GM18861 (cell line): ENCODE data around the gene FSIP1.

Experiments used
- ATAC-seq: cut with Tn5 transposase; IDR thresholded peaks from one replicate; pipeline ENCODE4 v1.9.1; 2021; ENCODE audit not compliant: unreplicated experiment

The FSIP1 gene

GRCh38 chr15:39690881-39691634 lies 91.6 kb downstream of the FSIP1 start:
- no peak for ATAC-seq

DNA sequence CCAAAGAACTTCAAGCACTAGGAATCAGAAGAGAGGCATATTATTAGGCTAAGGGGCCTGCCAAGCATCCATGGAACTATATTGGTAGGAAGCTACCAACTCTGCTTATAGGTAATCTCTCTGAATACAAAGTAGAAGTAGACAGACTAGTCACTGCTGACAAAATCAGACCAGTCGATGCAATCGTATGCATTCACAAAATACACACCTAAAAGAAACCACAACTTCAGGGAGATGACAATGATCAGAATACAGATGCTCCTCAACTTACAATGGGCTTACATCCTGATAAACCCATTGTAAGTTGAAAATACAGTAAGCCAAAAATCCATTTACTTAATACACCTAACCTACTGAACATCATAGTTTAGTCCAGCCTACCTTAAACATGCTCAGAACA lies 94.7 kb downstream of the FSIP1 start:
- no peak for ATAC-seq

- no peak for ATAC-seq
These were observed 96.5 kb downstream of the FSIP1 start for GRCh38 chr15:39685999-39686613.

- no peak for ATAC-seq
These were observed 97.3 kb downstream of the FSIP1 start for GRCh38 chr15:39685367-39685766.

GRCh38 chr15:39684233-39684632 lies 98.4 kb downstream of the FSIP1 start:
- ATAC-seq = no peak

GRCh38 chr15:39682366-39682765 lies 100.3 kb downstream of the FSIP1 start:
- no peak for ATAC-seq

DNA sequence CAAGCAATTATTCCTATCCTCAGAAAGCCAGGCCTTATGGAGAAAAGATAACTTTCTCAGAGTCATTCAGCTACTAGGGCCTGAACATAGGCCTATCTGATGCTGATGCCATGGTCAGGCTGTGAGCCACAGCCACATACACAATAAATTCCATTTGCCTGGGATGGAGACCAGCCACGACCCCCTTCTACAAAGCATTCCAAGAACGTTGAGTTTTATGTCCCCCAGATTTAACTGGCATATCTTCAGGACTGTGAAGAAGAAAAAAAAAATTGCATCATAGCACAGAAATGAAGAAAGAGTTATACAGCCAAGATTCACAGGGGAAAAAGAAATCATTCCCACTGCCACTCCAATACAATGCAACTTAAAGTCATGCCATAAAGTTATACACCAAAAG lies 101.8 kb downstream of the FSIP1 start:
- no peak for ATAC-seq

- no peak for ATAC-seq
These were observed 110.0 kb downstream of the FSIP1 start for GRCh38 chr15:39672666-39673065.

DNA sequence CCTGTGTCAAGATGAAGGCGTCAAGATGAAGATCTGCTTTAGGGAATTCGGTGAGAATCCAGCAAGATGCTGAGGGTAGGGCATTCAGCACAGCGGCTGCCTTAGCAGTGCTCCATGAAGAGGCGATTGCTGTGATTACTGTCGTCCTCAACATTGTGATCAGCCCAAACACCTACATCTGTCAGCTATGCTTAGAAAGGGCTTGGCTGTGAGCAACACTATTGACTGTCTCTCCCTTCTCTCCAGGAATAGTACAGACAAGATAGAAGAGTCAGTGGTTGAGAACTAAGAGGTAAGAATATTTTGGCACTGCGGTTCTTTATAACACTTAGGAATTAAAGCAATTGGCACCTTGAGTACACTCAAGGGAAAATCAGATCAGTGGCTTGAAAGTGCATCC lies 110.5 kb downstream of the FSIP1 start:
- no peak for ATAC-seq

DNA sequence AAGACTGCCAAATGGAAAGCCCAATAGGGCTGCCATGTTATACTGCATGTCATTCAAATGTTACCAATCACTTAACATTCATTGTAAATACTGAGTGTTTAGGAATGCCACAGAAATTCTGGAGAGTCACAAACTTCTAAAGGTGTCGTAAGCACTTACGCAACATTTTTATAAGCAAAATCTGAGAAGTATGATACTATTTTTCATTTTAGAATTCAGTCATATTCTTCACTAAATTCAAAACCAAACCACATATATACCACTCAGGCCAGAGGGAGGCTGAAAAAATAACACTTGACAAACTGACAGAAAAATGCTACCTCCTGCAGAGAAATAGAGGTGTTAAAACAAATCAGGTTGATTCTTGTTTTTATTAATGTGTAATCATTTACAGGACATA lies 112.0 kb downstream of the FSIP1 start:
- ATAC-seq = no peak

- ATAC-seq = no peak
These were observed 113.0 kb downstream of the FSIP1 start for GRCh38 chr15:39669661-39670060.

DNA sequence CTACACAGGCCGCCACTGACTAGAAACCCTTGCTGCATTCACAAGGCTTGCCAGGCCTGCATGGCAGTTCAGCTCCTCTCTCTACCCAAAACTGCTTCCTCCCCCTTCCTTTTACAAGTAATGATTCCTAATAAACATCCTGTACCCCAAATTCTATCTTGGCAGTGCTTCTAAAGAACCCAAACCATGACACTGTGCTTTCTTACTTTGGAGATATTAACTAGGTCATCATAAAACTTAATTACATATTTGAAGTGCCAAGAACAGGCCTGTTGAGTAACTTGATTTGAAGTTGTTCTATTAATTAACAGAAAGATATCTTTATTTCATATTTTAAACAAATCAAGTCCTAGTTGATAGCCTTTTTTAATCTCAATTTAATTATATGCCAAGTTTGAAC lies 113.4 kb downstream of the FSIP1 start:
- ATAC-seq = no peak

- ATAC-seq = no peak
These were observed 114.2 kb downstream of the FSIP1 start for GRCh38 chr15:39668457-39668856.

DNA sequence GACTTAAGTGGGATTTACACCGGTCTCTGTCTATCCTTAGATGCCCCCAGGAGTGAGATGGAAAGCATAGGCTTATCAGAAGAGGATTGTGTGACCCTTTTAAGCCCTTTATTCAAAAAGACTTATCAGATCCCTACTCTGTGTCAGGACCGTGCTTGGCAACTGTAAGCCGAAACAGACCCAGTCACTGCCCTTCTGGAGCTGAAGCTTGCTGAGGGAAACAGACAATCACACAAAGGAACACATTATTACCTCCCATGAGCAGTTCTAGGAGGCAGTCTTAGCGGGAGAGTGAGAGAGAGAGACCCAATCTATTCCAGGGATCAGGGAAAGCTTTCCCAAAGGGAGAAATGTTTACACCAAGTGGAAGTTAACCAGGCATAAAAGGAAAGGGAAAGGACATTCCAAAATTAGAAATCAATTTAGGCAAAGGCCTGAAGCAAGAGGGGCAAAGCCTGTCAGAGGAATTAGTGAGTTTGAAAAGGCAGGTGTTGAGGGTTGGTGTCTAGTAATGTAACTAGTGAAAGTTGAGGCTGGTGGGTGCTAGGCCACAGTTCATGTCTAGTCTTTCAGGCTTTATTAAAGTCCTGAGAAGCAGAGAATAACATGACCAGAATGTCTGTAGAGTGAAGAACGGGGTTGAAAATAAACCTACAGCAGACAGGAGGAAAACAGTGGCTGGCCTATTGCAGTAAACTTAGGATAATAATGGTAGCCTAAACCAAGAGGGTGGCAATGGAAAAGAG lies 115.1 kb downstream of the FSIP1 start:
- ATAC-seq = no peak

DNA sequence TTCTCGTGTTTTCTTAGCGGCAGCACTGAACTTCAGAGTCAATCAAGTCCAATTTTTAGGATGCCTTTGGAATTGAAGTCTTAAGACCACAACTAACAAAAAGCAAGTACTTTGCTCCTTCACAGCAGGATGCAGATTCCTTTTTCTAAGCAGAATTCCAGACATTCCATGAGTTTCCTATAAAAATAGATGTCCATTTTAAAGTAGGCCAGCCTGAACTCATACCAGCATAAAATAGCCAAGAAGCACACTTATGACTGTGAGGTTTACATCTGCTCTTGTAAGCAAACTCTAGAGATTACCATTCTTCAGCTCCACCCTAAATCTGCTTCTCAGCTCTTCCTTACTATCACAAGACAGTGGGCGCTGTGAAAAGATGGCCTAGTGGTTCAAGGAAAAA lies 116.0 kb downstream of the FSIP1 start:
- no peak for ATAC-seq

DNA sequence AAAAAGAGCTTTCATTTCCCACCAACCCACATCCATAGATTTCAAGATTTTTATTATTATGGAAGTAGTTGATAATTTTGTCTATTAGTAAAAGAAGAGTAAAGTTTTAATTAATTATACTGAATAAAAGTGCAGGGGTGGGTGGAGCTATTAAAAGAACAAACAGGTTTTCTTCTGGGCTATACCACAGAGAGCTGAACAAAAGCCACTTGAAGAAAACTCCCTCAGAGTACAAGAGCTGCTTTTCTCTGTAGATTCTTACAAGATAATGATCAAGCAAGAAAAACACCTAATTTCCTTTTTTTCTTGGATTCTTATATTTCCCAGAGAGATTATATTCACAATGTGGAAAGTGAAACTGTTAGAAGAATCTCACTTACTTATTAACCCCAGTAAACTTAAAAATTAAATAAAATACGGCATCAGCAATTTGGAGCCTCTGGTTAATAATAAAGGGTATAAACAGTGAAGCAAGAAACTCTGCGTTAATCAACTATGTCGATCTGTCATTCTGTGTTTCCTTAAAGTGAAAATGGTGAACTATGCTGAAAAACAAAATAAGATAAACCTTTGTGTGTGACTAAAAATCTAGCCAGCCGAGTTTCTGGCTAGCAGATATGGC lies 116.9 kb downstream of the FSIP1 start:
- ATAC-seq = no peak

DNA sequence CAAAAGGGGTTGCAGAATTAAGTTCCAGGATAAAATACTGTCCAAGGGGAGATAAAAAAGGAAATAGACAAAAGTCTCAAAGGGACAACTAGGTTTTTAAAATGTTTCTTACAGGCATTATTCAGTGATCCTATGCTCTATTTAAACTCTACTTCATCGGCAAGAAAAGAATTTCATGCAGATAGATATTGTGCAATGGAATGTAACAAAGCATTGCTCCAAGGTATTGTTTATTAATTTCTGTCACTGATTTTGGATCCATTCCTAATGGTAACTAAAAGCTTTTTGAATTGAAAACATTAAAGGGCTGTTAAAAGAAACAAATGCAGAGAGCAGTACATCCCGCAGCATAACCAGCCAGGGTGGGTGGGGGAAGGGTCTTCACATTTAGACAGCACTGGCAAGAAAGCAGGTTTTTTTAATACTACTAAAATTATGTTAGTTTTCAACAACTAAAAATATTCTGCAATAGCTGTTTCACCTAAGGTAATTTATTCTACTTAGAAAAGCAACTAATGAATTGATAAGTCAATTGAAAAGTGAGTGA lies 118.9 kb downstream of the FSIP1 start:
- no peak for ATAC-seq

DNA sequence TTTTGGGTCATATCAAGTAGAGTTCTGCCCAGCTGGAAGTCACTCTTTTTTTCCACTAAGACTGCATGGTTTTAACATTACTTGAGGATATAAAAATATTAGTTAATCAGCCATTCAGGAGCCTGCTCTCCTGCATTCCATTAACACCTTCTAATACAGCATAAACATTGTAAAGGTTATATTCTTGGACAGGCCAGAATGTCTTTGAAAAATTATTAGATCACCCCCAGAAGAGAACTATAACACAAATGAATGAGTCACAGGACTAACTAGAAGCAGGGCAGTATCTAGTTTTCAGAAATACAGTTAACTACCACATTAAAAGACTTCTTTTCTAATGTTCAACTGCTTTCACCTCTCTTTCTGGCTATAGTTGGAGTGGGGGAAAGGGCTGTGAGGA lies 120.9 kb downstream of the FSIP1 start:
- no peak for ATAC-seq

DNA sequence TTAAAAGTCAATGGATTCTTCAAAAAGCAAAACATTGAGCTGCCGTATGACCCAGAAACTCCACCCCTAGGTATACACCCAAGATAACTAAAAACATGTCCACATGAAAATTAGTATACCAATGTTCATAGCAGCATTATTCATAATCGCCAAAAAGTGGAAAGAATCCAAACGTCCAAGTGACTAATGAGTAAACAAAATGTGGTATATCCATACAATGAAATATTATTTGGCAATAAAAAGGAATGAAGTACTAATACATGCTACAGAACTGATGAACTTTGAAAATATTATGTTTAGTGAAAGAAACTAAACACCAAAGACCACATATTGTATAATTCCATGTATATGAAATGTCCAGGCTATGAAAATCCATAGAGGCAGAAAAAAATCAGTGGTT lies 123.9 kb downstream of the FSIP1 start:
- ATAC-seq = no peak

DNA sequence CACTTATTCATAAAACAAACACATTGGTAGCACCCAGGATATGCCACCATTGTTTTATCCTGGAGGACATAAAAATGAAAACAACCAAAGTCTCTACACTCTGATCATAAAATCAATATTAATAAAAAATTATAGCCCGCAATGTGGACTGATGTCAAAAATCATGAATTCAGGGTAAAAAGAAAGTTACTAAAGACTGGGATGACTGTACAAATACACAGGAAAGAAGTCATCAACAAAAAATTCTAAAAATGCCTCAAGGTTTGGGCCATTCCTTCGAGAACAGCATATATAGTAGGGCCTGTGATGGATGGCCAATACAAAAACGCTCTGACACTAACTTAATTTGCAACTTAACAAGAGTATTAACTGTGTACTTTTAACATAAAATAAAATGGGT lies 125.0 kb downstream of the FSIP1 start:
- ATAC-seq = no peak

- no peak for ATAC-seq
These were observed 125.5 kb downstream of the FSIP1 start for GRCh38 chr15:39657181-39657580.
